GM15510 (cell line): ENCODE data around the gene XXYLT1.

Experiments
- POLR2A ChIP-seq: IDR thresholded peaks from 3 replicates; pipeline ENCODE4 v1.6.1; 2011; ENCODE audit warnings: borderline replicate concordance; ENCODE audit not compliant: insufficient read length; ENCODE audit errors: extremely low read depth

The XXYLT1 gene

DNA sequence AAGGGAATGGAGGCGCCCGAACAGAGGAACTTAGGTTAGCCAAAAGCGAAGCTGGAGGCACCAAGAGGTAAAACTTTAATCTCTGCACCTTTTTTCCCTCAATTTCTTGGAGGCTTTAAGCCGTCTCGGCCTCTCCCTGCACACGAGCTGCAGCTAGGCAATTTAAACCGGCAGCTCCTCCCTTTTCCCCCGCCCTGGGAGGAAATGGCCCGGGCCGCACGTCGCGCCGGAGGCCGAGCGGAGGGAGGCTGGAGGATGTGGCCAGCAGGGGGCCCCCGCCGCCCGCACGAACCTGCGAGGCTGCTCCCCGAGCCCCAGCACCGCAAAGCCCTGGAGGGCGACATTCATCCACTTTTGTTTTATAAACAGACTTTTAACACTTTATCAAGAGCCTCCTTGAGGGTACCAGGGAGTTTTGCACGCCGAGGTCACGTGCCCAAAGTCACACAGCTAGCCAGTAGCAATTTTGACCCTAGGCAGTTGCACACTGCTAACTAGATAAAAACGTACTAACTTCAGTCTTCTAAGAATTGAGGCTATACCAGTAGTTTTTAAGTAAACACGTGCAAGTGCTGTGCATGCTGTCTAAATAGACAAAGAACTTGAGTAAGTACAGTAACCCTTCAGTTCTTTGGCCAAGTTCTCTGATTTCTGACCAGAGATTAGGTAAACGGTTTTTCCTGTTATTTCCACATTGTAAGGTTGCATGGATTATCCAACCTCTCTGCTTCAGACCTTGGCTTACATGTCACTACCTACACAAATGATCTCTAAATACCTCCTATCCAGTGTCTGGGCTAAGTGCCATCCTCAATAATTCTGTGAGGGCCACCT lies 668 bp upstream of the XXYLT1 start:
- TF ChIP-seq POLR2A = no peak

DNA sequence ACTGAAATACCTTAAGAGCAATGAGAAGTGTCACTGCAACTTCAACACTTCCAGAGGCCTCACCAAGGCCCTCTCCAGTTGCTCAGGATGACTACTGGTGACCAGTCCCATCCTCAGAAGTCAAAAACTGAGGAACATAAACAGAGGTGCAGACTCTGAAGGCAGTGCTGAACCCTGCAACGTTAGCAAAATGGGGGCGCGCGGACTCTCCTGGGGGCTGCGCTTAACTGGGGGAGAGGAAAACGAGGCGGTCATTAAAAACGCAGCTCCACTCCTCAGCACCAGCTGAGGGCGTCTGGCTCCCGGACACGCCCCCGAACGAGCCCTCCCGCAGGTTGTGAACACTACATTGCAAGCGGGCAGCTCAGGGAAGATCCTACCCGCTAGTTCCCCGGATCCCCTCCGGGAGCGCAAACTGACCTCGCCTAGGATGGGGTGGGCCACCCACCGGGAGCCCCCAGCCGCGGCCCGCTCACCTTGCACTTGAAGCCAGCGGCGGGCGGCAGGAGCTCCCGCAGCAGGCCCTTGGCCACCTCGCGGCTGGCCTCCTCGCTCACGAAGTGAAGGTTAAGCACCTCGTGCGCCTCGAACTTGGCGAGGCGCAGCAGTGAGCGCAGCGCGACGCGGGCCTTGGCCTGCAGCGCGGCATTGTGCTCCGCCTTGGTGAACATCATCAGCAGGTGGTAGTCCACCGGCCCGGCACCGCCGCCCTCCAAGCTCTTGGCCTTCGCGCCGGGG lies 711 bp downstream of the XXYLT1 start:
- TF ChIP-seq POLR2A = no peak

DNA sequence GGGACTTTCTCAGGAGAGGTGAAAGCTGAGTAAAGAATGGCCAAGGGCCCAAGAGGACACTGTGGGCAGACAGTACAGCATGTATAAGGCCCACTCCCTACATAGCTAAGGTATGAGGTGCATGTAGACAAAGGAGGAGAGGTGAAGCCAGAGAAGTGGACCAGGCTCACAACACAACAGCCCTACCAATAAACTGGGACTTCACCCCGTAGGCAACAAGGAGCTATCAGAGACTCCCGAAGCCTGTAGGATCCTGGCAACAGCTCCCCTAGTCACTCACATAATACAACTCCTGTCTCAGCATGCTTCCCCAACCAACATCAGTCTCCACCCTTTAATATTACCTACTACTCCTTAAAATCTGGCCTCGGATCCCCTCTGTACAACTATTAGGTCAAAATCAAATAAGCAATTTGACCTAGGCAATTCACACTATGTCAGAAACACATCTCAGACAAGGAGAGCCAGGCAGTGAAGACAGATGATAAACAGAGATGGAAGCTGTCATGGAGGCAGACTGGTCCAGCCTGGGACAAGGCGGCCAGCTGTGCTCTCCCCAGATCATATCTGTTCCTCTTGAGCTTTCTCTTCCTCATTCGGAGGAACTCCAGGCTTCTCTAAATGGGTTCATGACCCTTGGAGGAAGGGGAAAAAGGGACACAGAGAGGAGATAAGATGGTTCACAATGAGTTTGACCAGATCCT lies 1.4 kb downstream of the XXYLT1 start:
- TF ChIP-seq POLR2A = no peak

DNA sequence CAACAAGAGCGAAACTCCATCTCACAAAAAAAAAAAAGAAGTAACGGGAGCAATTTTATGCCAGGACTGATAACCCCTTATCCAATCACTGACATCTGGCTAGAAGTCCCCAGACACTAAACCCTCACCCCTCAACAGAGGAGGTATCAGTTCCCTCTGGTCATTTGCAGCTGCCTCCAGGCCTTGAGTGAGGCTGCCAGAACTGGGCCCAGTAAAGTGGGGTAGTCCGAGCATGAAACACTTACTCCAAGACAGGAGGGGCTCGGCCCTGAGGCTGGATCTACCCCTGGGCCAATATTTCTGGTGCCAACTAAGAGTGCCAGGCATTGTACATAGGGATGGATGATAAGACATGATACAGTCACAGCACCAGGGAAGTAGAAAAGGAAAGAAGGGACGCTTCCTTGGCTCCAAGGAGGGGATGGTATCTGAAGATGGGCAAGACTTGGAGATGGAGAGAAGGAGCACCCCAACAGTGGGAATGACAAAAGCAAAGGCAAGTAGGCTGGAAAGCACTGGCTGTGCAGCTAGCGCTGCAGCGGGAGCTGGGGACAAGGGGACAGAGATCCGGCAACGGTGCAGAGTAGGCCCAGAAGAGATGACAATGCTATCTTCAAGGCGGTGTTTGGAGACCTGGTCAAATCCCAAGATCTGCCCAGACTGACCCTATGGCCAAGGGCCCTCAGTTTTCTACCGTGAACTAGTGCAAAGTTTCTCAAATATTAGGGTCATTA lies 2.2 kb downstream of the XXYLT1 start:
- no peak for TF ChIP-seq POLR2A

DNA sequence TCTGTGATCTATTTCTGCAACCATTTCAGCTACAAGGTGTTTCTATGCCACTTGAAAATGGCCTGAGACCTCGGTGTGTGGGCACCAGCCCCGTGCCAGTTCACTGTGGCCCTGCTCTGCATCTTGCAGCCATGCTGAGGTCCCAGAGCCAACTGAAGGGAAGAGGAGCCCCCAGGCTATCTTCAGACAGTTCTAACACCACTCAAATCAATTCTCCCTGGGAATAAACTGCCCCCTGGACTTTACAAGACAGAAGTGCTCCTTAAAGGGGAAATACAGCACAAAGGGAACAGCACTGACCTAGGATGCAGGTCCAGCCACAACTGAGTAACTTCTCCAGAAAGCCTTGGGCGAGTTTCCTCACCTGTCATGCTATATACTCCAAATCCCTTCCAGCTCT lies 3.9 kb downstream of the XXYLT1 start:
- TF ChIP-seq POLR2A = no peak

DNA sequence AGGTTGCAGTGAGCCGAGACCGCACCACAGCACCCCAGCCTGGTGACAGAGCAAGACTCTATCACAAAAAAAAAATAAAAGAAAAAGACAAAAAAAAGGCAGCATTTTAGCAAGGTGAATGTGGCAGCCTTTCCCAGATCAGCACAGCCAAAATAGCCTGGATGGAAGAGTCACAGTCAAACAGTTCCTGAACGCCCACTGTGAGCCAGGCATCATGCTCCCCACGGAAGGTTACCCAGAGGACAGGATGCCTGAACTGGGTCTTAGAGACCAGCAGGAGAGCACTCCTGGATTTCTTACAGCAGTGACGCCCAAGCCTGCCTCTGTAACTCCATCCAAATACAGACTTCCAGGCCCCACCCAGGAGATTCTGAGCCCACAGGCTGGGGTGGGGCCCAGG lies 4.5 kb downstream of the XXYLT1 start:
- no peak for TF ChIP-seq POLR2A

DNA sequence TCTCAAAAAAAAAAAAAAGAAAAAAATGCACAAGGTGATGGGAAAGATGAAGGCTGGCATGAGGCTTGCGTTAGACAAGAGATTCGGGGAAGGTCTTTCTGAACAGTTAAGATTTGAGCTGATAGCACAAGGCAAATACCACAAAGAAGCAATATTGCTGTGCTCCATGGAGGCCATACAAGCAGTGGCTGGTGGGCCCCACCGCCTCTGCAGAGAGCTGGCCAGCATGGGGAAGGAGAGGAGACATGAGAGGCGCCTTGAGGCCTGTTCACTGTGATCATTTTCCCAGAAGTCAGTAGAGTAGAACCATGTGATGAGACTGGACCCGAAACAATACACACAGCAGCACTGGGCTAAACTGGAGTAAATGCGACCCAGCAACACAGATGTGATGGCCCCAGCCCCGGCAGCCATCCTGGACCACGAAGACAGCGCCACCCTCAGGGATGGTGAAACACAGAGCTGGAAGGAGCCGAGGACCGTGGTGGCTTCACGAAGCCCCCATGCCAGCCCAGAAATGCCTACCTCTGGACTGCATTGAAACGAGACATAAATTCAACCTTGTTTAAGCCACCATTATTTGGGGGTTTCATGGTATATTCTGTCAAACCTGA lies 5.5 kb downstream of the XXYLT1 start:
- no peak for TF ChIP-seq POLR2A

DNA sequence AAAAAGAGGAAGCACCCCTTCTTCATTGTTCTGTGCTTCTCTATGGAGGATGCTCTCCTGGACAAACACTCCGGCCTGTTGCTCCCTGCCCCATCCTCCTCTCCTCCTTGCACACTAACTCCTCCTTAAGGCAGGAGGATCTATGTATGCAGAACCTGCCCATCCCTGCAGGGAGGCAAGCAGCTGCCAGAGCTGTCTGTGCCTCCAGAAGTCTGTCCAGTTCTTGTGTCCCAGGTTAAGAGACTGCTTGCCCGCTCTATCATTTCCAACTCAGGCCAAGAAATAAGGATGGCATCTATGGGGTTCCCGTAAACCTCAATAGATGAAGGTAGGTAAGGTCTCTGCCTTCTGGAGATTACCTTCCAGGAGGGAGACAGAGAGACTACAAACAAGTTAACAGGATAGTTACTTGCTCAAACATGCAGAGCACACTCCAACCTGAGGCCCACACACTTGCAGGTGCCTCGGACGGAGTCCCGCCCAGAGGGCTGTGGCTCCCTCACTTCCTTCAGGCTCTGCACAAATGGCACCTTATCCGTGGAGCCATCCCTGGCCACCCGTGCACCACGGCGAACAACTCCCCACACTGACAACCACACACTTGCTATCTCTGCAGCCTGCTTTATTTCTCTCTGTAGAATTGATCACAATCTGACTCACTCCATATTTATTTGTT lies 6.9 kb downstream of the XXYLT1 start:
- no peak for TF ChIP-seq POLR2A

DNA sequence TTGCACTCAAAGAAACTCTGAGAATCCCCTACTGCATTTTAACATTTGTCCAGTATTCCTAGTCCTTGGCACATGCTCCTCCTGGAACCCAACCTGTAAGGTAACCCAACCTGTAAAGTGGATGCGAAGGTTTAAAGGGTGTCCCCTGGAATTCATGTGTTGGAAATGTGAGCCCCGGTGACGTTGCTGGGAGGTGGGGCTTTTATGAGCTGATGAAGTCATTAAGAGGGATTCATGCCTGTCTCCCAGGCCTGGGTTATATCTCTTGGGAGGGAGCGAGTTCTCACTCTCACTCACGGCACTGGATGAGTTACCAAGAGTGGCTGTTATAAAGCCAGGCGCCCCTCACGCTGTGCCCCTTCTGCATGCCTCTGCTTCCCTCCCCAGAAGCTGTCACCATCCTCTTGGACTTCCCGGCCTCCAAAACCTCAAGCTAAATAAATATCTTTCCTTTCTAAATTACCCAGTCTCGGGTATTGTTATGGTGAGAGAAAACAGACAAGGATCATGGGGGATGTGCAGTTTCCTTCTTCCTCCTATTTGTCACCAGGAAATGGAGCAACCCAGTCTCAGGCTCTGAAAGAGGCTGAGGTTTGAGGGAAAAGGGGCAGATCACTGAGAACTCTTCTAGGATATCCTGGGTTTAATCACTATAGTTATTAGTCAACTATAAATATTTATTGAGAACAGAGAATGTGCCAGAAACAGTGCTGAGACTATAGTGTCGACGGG lies 7.6 kb downstream of the XXYLT1 start:
- TF ChIP-seq POLR2A = no peak

DNA sequence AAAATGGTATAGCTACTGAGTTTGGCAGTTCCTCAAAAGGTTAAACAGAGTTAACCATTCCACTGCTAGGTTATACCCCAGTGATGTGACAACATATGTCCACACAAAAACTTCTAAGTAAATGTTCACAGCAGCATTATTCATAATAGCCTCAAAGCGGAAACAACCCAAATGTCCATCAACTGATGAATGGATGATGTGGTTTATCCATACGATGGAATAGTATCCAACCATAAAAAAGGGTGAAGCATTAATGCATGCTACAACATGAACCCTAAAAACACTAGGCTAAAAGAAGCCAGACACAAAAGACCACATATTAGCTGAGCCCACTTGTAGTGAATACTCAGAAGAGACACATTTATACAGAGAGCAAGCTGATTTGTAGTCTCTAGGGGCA lies 9.0 kb downstream of the XXYLT1 start:
- no peak for TF ChIP-seq POLR2A

DNA sequence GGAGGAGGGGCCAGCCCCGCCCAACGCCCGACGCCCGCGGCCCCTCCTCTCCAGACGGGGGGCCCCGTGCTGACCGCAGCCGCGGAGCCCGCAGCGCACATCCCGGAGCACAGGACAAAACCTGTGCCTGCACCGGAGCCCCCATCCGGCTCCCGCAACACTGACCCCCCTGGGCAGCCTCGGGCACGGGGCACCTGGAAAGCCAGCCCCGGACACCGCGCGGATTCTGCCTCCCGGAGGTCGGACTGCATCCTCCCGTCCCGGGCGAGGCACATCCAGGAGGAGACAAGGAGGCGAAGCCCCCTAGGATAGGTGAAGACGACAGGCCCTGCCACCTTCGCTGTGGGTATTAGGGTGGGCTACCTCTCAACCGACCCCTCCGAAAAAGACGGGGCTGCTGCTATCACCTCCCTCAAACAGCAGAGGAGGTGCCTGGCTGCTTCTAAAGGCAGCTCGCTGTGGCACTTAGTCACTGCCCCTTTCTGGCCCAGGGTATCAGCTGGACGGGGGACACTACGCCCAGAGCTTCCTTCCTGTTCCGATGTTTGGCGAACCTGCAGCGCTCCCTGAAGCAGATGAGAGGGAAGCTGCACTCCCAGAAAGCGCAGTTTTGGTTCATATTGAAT lies 10.6 kb downstream of the XXYLT1 start:
- TF ChIP-seq POLR2A = no peak

DNA sequence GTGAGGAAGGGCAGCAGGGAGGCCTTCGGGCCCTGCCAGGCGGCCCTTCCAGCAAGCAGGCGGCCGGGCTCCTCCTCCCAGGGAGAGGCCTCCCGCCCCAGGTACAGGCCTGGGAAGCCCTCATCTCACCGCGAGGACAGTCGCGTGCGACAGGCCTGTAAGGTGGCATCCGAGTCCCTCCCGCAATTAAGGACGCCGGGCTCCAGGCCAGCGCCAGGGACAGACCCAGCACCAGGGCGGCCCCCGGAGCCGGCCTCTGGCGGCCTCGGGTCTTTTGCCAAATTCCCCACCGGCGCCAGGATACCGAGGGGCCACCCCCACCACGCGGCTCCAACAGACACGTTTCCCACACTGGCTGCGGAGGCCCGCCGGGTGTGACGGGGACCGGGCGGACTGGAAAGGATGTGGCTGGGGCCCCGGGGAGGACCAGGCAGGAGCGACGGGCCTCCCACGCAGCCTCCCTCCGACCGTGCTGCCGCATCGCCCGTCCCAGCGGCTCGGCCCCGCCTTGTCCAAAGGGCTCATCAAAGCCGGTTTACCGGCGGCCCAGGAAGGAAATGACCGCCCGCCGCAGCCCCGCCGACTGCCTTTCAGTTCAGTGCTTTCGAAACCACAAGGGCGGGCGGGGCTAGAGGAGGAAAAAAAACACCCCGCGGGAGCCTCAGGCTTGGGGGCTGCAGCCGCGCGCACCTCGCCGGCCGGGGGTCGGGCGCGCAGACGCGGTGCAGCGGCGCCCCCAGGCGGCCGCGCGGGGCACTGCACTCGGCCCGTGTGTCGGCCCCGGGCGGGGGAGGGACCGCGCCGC lies 11.3 kb downstream of the XXYLT1 start:
- peak; percentile 70 for TF ChIP-seq POLR2A

DNA sequence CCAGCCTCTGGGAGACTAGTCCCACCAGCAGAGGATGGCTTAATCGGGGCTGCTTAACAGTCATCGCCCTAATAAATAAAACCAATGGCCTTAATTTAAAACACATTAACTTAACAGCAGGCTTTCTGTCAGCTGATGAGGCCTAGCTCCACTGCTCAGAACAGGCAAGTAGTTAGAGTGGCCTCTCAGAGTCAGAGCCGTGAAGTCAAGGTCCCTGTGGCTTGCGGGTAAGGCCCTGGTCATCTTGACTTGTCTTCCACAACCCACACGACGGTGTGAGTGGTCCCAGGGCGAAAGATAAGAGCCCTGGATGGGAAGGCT lies 11.8 kb downstream of the XXYLT1 start:
- TF ChIP-seq POLR2A = no peak
